ENCODE data around the gene ZC3H13.

GRCh38 chr13:46050771-46051170, 1.8 kb downstream of the ZC3H13 start:
- no peak for TF ChIP-seq CTCF (IDR thresholded peaks at IDR 0.05)
- no peak for TF ChIP-seq POLR2A (IDR thresholded peaks at IDR 0.05)

Data from adrenal gland (tissue), 5 donors.